HEK293 (cell line): ENCODE measurements around the gene STAT3.
A peak's percentile ranks its signal among the peaks of the same experiment; 100 is the strongest.

Source experiments
- CTCF ChIA-PET: fragments of 350-600 bp; formaldehyde crosslinking; extraction: SDS; loops from one replicate; lab custom pipeline; 2021; ENCODE audit warnings: antibody characterized with exemption; lab: Yijun Ruan, JAX
- POLR2A ChIA-PET: fragments of 300-600 bp; formaldehyde crosslinking; extraction: SDS; loops from one replicate; lab custom pipeline; 2020; ENCODE audit warnings: antibody characterized with exemption, inconsistent platforms; lab: Yijun Ruan, JAX
- H3K27ac ChIP-seq: fragments of 200-500 bp; sonication (Bioruptor generic); 2 replicates; pipeline ENCODE4 v1.5.1; 2014; ENCODE audit warnings: low read depth, low read length, control low read depth, inconsistent platforms; ENCODE audit errors: extremely low read depth
- H3K36me3 ChIP-seq, 2 experiments: fragments of 200-500 bp in 1 of 2; sonication (Bioruptor generic) in 1 of 2; 1 replicate in 1 of 2; 2 replicates in 1 of 2; pipeline ENCODE4 v1.5.1; 2014 to 2017; ENCODE audit warnings: inconsistent platforms in 2 of 2, low read length in 2 of 2; ENCODE audit not compliant: control insufficient read depth in 2 of 2, insufficient read depth in 1 of 2
- H3K4me1 ChIP-seq: fragments of 200-500 bp; sonication (Bioruptor generic); 2 replicates; pipeline ENCODE4 v1.5.1; 2014; ENCODE audit warnings: mild to moderate bottlenecking, low read length, inconsistent platforms; ENCODE audit not compliant: control insufficient read depth, insufficient read depth
- H3K4me3 ChIP-seq: 2 replicates; pipeline ENCODE4 v1.5.1; 2011; ENCODE audit warnings: low read depth, mild to moderate bottlenecking, control low read depth, low read length, moderate library complexity
- H3K9me3 ChIP-seq: fragments of 200-500 bp; sonication (Bioruptor generic); 2 replicates; pipeline ENCODE4 v1.5.1; 2014; ENCODE audit warnings: low read depth, low read length, inconsistent platforms; ENCODE audit not compliant: control insufficient read depth, insufficient read depth
- GLI4 ChIP-seq: fragments of 450-650 bp; formaldehyde crosslinking; IDR thresholded peaks from 2 replicates; pipeline ENCODE4 v1.5.1; 2016; ENCODE audit warnings: missing biosample characterization, missing genetic modification characterization
- RBAK ChIP-seq: fragments of 450-650 bp; formaldehyde crosslinking; IDR thresholded peaks from 2 replicates; pipeline ENCODE4 v1.5.1; 2016; ENCODE audit warnings: missing biosample characterization, missing genetic modification characterization
- SCRT2 ChIP-seq: fragments of 450-650 bp; formaldehyde crosslinking; IDR thresholded peaks from 2 replicates; pipeline ENCODE4 v1.5.1; 2016; ENCODE audit warnings: missing biosample characterization, missing genetic modification characterization
- SP3 ChIP-seq: fragments of 450-650 bp; formaldehyde crosslinking; IDR thresholded peaks from 2 replicates; pipeline ENCODE4 v1.5.1; 2016; ENCODE audit warnings: missing biosample characterization, missing genetic modification characterization
- ZBTB49 ChIP-seq: fragments of 450-650 bp; formaldehyde crosslinking; IDR thresholded peaks from 2 replicates; pipeline ENCODE4 v1.5.1; 2016; ENCODE audit warnings: missing biosample characterization, missing genetic modification characterization, low read depth
- ZFP3 ChIP-seq: fragments of 450-650 bp; formaldehyde crosslinking; IDR thresholded peaks from 2 replicates; pipeline ENCODE4 v1.5.1; 2016; ENCODE audit warnings: low read depth, missing biosample characterization, missing genetic modification characterization
- ZFP37 ChIP-seq: fragments of 450-650 bp; formaldehyde crosslinking; IDR thresholded peaks from 2 replicates; pipeline ENCODE4 v1.5.1; 2016; ENCODE audit warnings: missing biosample characterization, missing genetic modification characterization
- ZIC2 ChIP-seq: fragments of 450-650 bp; formaldehyde crosslinking; IDR thresholded peaks from 2 replicates; pipeline ENCODE4 v1.5.1; 2016; ENCODE audit warnings: missing biosample characterization, missing genetic modification characterization
- ZNF138 ChIP-seq: fragments of 450-650 bp; formaldehyde crosslinking; IDR thresholded peaks from 2 replicates; pipeline ENCODE4 v1.5.1; 2016; ENCODE audit warnings: missing biosample characterization, missing genetic modification characterization, borderline replicate concordance
- ZNF175 ChIP-seq: fragments of 450-650 bp; formaldehyde crosslinking; IDR thresholded peaks from 2 replicates; pipeline ENCODE4 v1.5.1; 2016; ENCODE audit warnings: missing biosample characterization, missing genetic modification characterization
- ZNF202 ChIP-seq: fragments of 450-650 bp; formaldehyde crosslinking; IDR thresholded peaks from 2 replicates; pipeline ENCODE4 v1.5.1; 2016; ENCODE audit warnings: missing biosample characterization, missing genetic modification characterization, borderline replicate concordance
- ZNF223 ChIP-seq: fragments of 450-650 bp; formaldehyde crosslinking; IDR thresholded peaks from 2 replicates; pipeline ENCODE4 v1.5.1; 2016; ENCODE audit warnings: missing biosample characterization, missing genetic modification characterization
- ZNF266 ChIP-seq: fragments of 450-650 bp; formaldehyde crosslinking; IDR thresholded peaks from 2 replicates; pipeline ENCODE4 v1.5.1; 2016; ENCODE audit warnings: missing biosample characterization, missing genetic modification characterization, low read depth
- ZNF302 ChIP-seq: fragments of 450-650 bp; formaldehyde crosslinking; IDR thresholded peaks from 2 replicates; pipeline ENCODE4 v1.5.1; 2016; ENCODE audit warnings: missing biosample characterization, missing genetic modification characterization, low read depth
- ZNF366 ChIP-seq: fragments of 450-650 bp; formaldehyde crosslinking; conservative IDR thresholded peaks from 2 replicates; pipeline ENCODE4 v1.5.1; 2016; ENCODE audit warnings: missing biosample characterization, missing genetic modification characterization
- ZNF449 ChIP-seq: fragments of 450-650 bp; formaldehyde crosslinking; IDR thresholded peaks from 2 replicates; pipeline ENCODE4 v1.5.1; 2017; ENCODE audit warnings: missing biosample characterization, mild to moderate bottlenecking, missing genetic modification characterization, moderate library complexity
- ZNF514 ChIP-seq: fragments of 450-650 bp; formaldehyde crosslinking; IDR thresholded peaks from 2 replicates; pipeline ENCODE4 v1.5.1; 2016; ENCODE audit warnings: missing biosample characterization, missing genetic modification characterization
- ZNF549 ChIP-seq: fragments of 450-650 bp; IDR thresholded peaks from 2 replicates; pipeline ENCODE4 v1.5.1; 2018; ENCODE audit warnings: missing biosample characterization, missing genetic modification characterization, mild to moderate bottlenecking, inconsistent platforms, moderate library complexity
- ZNF629 ChIP-seq: fragments of 450-650 bp; formaldehyde crosslinking; IDR thresholded peaks from 2 replicates; pipeline ENCODE4 v1.5.1; 2017; ENCODE audit warnings: missing biosample characterization, missing genetic modification characterization
- ZNF692 ChIP-seq: fragments of 450-650 bp; formaldehyde crosslinking; IDR thresholded peaks from 2 replicates; pipeline ENCODE4 v1.5.1; 2016; ENCODE audit warnings: missing biosample characterization, missing genetic modification characterization
- ZNF76 ChIP-seq: fragments of 450-650 bp; formaldehyde crosslinking; IDR thresholded peaks from 2 replicates; pipeline ENCODE4; 2016; ENCODE audit warnings: low read depth, missing biosample characterization, missing genetic modification characterization, borderline replicate concordance
- ZNF777 ChIP-seq: fragments of 450-650 bp; formaldehyde crosslinking; IDR thresholded peaks from 2 replicates; pipeline ENCODE4 v1.5.1; 2017; ENCODE audit warnings: missing biosample characterization, missing genetic modification characterization, borderline replicate concordance
- ZSCAN18 ChIP-seq: fragments of 450-650 bp; formaldehyde crosslinking; IDR thresholded peaks from 2 replicates; pipeline ENCODE4 v1.5.1; 2016; ENCODE audit warnings: missing biosample characterization, missing genetic modification characterization
- ZSCAN5A ChIP-seq: fragments of 450-650 bp; formaldehyde crosslinking; IDR thresholded peaks from 2 replicates; pipeline ENCODE4 v1.5.1; 2016; ENCODE audit warnings: missing biosample characterization, missing genetic modification characterization
- ZXDB ChIP-seq: fragments of 450-650 bp; formaldehyde crosslinking; IDR thresholded peaks from 2 replicates; pipeline ENCODE4 v1.5.1; 2016; ENCODE audit warnings: missing biosample characterization, missing genetic modification characterization
- TF ChIP-seq, protein P1 (sequence below): fragments of 450-650 bp; formaldehyde crosslinking; IDR thresholded peaks from 2 replicates; pipeline ENCODE4 v1.5.1; 2016; ENCODE audit warnings: missing biosample characterization, missing genetic modification characterization

Gene STAT3

GRCh38 chr17:42312285-42313130 lies 75.7 kb downstream of the STAT3 start:
- Histone ChIP-seq H3K4me3 (no peak overlapping the region), H3K9me3 (no peaks in the 10 kb centered on the region), H3K27ac (no peak overlapping the region), H3K4me1 (peaks cover 2% of the 10 kb centered on the region), H3K36me3 (peaks cover 11 to 35% of the 10 kb centered on the region in 2 experiments)
- ChIA-PET POLR2A (interaction anchor here (0.5 to 1.8 kb wide), 7 partner anchors 11 to 207 kb away, joined by 3 to 6 read pairs (median 3); partner anchors contain the start of gene KAT2A), CTCF (interaction anchor here (0.5 to 22.0 kb wide), 20 partner anchors 9 to 287 kb away, joined by 3 to 378 read pairs (median 4); partner anchors contain the start of genes CAVIN1 and STAT5A)
- TF ChIP-seq ZNF202 (tag by site-specific recombination) (no peak), ZSCAN5A (no peak), ZNF629 (no peak), ZSCAN18 (no peak), RBAK (tag by site-specific recombination) (no peak), GLI4 (no peak), ZNF549 (tag by site-specific recombination) (no peak), ZFP3 (no peak), ZNF138 (tag by site-specific recombination) (no peak), SP3 (no peak), ZBTB49 (no peak), ZNF266 (tag by site-specific recombination) (no peak), ZNF175 (tag by site-specific recombination) (no peak), ZNF777 (no peak), ZNF302 (tag by site-specific recombination) (no peak), ZNF692 (tag by site-specific recombination) (no peak), ZNF449 (tag by site-specific recombination) (no peak), ZFP37 (tag by site-specific recombination) (no peak), ZNF76 (tag by site-specific recombination) (peak; percentile 77; the same call in 1 of the 2 replicates), ZNF223 (tag by site-specific recombination) (no peak), ZIC2 (tag by site-specific recombination) (peak; percentile 8; the same call in 1 of the 2 replicates), ZNF366 (no peak), SCRT2 (tag by site-specific recombination) (0 out of 2 replicates have a peak, but pooled peaks have one; percentile 14), ZNF514 (tag by site-specific recombination) (no peak), ZXDB (tag by site-specific recombination) (no peak)
- TF ChIP-seq, protein P1, sequence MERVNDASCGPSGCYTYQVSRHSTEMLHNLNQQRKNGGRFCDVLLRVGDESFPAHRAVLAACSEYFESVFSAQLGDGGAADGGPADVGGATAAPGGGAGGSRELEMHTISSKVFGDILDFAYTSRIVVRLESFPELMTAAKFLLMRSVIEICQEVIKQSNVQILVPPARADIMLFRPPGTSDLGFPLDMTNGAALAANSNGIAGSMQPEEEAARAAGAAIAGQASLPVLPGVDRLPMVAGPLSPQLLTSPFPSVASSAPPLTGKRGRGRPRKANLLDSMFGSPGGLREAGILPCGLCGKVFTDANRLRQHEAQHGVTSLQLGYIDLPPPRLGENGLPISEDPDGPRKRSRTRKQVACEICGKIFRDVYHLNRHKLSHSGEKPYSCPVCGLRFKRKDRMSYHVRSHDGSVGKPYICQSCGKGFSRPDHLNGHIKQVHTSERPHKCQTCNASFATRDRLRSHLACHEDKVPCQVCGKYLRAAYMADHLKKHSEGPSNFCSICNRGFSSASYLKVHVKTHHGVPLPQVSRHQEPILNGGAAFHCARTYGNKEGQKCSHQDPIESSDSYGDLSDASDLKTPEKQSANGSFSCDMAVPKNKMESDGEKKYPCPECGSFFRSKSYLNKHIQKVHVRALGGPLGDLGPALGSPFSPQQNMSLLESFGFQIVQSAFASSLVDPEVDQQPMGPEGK: peak; percentile 76
